Activated CD8-positive, alpha-beta memory T cell treated with anti-CD3 and anti-CD28 coated beads for 4 hours (primary cell): ENCODE results near the gene RAI1.
"Not testable (repeated sequence)": the region's sequence is repeated elsewhere in the genome, so short reads cannot be mapped to it uniquely, and the experiment has no call there.

Experiments
- DNase-seq, 2 donors: peaks; one replicate each; pipeline ENCODE4 v3.0.0-alpha.2; 2020; ENCODE audit warnings: low read depth in 2 of 2

Gene RAI1

DNA sequence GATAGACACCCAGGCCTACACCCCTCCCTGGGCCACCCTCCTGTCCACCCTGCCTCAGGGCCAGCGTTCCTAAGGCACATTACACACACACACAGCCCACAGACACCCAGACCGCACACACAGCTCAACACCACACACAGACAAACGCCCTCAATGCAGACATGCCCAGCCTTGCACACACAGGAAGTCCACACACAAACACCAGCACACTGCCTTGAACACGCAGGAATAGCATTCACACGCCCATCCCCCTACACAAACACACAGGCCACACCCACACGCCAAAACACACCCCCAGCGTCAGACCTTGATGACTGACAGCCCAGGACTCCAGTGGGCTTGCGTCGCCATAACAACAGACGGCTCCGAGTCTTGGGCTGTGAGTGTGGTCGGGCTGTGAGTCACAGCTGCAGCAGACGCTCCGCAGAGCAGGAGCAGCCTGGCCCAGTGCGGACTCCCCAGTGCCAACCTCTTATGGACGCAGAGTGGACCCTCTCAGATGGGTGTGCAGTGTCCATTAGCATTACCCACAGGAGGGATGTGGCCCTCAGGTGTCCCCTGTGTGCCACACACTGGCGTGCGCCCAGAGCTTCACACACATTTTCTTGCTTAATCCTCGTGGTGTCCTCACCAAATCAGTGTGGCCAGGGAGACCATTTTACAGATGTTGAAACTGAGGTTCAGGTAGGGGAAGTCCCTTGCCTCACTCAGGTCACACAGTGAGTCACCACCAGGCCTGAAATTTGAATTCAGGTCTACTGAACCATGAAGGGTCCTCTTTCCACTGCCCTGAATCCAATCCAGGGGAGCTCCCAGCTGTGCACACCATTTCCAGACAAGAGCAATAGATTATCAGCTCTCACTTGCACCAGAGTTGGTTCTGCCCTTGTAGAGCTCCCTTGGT is 17.8 kb upstream of the RAI1 start:
- peak; percentile 73 to 80 for DNase-seq

- DNase-seq = no peak
Observed at GRCh38 chr17:17664064-17664452, 17.2 kb upstream of the RAI1 start.

- DNase-seq = no peak
Observed at GRCh38 chr17:17665255-17665654, 16.0 kb upstream of the RAI1 start.

DNA sequence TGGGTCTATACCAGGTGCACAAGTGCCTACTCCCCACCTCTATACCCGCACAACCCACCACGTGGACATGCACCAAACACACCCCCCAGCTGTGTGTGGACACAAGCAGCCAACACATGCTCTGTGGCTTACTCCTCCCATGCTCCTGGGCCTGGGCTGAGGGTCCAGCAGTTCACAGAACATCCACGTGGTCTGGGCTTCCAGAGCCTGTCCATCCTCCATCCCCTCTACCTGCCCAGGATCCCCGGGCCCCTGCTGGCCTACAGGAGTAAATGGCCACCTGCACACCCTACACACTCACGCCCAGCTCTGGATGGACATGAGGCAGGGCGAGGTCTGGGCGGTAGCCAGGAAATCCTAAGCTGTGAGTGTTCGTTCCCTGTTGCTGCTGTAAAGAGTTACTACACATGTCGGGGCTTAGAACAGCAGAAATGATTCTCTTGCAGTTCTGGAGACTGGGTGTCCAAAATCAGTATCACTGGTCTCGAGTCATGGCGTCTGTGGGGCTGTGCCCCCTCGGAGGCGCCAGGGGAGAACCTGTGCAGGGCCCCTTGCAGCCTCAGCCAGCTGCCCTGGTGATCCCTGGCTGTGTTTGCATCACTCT is 15.0 kb upstream of the RAI1 start:
- DNase-seq = no peak

DNA sequence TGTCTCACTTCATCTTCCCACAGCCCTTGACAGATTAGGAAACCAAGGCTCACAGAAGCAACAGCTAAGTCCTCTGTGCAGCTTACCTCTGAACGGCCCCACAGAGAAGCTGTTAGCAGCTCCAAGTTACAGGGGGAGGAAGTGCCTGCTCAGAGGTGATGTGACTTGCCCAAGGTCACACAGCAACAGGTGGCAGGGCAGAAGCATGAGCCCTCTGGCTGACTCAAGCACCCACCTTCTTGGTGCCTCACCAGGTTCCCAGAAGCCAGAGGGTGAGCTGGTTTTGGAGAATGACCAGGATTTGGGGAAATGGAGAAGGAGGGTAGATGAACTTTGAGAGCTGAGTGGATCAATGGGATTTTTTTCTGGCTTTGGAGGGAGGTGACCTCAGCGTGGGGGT is 14.0 kb upstream of the RAI1 start:
- DNase-seq = no peak

- no peak for DNase-seq
Observed at GRCh38 chr17:17667947-17668346, 13.3 kb upstream of the RAI1 start.

DNA sequence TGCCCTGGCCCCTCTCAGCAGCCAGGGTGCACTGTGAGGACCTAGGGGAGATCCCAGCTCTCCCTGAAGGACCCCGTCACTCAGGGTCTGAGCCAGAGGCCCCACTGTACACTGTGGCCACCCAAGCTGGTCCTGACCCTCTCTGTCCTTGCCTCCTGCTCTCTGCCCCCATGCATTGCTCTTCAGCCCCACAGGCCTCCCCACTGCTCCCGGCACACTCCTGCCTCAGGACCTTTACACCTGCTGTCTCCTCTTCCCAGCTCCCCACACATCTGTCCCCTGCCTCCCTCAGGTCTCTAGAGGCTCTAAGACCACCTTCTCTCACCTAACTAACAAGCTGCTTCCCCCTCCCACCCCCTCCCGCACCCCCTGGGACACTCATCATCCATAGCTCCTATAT is 12.9 kb upstream of the RAI1 start:
- no peak for DNase-seq

DNA sequence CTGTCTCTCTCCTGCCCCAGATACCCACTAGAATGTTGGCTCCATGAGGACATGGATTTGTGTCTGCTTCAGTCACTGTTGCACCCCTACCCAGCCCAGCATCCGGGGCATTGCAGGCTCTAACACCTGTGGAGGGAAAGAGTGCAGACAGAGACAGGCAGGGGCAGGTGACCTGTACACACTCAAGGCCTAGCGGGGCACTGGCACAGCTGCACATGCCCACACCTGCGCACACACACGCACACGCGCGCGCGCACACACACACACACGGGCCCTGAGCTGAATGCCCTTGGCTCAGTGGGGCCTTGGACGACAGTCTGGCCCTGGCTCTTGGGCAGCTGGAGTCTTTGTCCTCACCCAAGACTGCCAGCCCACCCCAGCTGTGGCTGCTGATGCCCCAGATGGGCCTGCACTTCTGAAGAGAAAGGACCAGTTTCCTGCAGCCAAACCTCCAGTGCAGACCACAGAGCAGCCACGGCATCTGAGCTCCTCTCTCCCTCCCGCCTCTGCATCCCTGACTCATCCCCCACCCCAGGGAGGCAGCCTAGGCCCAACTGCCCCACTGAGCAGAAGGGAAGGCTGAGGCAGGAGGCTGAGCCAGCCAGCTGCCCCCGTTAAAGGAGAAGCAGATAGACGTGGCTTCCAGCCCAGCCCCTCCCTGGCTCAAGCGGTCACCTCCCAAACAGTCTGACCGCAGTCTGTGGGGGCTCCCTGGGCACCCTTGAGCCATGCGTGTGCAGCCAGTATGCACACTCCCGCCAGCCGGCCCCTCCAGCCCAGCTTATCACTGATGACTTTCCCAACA is 12.3 kb upstream of the RAI1 start:
- no peak for DNase-seq

DNA sequence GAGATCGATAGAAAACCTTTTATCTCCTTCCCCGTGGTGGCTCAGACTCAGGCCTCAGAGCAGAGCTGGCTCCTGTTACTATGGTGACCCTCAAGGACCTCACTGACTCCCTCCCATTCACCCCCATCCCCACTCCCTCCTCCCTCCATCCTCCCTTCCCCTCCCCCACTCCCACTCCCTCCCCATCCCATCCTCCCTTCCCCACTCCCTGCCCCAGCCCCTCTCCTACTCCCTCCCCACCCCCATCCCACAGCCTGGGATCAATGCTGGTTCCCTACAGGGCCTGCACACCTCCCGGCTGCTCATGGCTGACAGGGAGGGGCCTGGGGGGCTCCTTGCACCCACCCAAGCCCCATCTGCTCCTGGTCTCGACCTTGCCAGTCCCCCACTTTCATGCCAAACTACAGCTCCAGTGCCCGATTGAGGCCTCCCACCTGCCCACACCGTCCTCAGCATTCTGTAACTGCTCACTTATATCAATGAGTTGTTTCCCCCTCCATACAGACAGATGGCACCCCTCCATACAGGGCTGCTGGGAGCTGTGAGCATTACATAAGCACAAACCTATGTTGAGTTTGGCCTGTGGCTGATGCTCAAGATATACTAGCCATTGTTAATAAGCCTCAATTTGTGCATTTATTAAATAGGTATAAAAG is 11.6 kb upstream of the RAI1 start:
- no peak for DNase-seq

DNA sequence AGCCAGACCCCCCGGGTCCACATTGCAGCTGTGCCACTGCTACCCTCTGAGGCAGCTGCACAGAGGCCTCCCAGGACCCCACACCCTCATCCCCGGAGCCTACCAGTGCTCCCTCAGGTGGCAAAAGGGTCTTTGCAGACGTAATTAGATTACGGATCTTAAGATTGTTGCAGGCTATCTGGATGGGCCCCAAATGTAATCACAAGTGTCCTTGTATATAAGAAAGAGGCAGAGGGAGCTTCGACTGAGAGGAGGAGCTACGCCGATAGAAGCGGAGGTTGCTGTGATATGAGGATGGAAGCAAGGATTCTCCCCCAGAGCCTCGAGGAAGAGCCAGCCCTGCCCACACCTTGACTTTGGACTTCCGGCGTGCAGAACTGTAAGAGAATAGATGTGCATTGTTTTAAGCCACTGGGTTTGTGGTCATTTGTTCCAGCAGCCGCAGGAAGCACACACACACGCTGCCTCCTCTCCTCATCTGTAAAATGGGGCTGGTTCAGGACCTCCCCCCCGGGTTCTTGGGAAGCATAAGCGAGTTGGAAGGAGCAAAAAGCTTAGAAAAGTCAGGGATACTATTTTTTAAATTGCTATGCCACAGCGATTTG is 10.5 kb upstream of the RAI1 start:
- no peak for DNase-seq

DNA sequence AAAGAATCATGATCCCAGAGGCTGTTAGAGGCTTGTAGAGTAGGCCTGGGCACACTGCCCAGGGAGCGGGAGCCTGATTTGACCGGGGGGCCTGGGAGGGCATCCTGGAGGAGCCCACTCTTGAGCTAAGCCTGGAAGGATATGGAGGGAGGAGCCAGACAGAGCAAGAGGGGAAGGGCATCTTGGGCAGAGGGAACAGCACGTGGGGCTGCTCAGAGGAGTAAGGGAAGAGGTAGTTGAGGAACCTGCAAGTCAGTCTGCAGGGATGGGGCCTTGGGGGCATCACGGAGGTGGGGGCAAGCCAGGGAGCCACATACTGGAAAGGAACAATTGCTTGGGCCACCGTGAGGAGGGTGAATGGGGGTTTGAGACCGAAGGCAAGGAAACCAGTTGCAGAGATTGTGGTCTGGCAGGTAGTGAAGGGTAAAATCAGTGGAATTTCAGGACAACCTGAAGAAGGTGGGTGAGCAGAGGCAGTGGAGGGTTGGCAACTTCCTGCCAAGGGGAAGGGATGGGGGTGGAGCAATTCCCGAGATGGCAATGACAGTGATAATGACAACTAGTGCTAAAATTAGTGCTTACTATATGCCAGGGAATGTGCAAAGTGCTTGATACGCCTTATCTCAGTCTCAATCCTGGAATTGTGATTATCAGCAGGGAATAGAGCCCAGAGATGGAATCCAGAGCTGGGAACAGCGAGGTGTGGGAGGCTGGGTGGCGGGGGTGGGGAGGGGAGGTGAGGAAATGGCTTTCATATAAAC is 9.7 kb upstream of the RAI1 start:
- no peak for DNase-seq

GRCh38 chr17:17672453-17673368 is 8.5 kb upstream of the RAI1 start:
- no peak for DNase-seq

DNA sequence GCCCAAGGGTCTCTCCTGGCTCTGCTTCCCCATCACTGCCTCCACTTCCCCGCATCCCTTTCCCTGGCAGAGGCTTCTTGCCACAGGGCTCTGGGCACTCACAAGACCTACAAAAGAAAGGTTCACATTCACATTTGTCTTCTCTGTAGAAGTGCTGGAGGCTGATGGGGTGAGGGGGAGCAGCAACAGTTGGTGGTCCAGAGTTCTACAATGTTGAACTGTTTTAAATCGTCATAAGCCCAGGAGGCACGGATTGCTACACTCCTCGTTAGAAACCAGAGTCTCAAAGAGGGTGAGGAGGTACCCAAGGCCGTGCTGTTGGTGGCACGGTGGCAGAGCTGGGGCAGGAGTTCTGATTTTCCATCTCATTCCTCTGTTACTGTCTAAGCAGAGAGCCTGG is 5.8 kb upstream of the RAI1 start:
- no peak for DNase-seq

DNA sequence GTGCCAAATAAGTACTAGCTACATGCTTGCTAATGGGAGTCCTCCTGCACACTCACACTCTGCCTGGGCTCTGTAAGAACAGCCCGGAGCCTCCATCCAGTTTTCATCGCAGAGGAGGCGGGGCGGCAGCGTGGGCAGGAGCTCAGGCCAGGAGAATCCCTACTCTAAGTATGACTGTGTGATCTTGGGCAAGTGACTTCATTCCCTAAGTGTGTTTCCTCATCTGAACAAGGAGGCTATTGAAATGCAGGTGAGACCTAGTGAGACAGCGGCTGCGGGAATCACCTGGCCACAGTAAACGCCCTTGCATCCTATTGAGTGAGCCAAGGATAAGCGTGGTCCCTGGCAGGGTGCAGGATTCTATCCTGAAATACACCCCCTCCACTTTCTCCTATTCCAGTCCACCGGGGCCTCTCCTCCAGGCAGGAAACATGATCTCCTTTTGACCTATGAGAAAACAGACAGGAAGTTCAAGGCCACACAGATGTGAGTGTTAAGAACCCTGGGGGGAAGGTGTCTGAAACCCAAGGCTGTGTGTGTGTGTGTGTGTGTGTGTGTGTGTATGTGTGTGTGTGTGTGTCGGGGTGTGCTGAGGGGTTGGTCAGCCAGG is 5.2 kb upstream of the RAI1 start:
- no peak for DNase-seq

DNA sequence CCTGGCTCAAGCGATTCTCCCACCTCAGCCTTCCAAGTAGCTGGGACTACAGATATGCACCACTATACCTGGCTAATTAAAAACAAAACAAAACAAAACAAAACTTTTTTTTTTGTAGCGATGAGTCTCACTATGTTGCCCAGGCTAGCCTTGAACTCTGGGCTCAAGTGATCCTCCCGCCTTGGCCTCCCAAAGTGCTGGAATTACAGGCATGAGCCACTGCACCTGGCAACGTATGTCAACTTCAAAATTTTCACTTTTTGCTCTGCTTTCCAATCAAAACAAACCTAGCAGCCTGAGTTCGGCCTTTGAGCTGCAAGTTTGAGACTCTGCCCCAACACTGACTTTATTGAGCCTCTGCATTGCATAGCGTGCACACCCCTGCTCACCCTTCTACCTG is 4.5 kb upstream of the RAI1 start:
- DNase-seq = no peak

- no peak for DNase-seq
Observed at GRCh38 chr17:17677299-17678040, 3.8 kb upstream of the RAI1 start.

DNA sequence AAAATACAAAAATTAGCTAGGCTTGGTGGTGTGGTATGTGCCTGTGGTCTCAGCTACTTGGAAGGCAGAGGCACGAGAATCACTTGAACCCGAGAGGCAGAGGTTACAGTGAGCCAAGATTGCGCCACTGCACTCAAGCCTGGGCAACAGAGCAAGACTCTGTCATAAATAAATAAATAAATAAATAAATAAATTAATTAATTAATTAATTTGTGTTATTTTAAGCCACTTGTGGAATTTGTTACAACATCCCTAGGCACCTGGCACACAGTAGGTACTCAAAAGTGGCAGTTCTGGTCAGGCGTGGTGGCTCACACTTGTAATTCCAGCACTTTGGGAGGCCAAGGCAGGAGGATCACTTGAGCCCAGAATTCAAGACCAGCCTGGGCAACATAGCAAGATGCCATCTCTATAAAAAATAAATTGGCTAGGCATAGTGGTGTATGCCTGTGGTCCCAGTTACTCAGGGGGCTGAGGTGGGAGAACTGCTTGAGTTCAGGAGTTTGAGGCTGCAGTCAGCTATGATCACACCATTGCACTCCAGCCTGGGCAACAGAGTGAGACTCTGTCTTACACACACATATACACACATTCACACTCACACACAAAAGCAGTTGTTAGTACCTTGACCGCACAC is 3.1 kb upstream of the RAI1 start:
- DNase-seq = not testable (repeated sequence)

- no peak for DNase-seq
Observed at GRCh38 chr17:17679243-17679642, 2.0 kb upstream of the RAI1 start.
